HepG2 (cell line): ENCODE data around the gene COPS9. TPM values are rescaled to one million over a fixed set of nuclear protein-coding genes. Genes with fewer than 3 reads are reported as not detected.

Experiments used
- EED ChIP-seq: sonication (generic); formaldehyde crosslinking; IDR thresholded peaks from 2 replicates; pipeline ENCODE4 v1.5.0; 2020; ENCODE audit warnings: mild to moderate bottlenecking, missing genetic modification reagents
- GABPA ChIP-seq, 2 experiments: IDR thresholded peaks; 2 replicates each; pipeline ENCODE4 v1.6.1; 2011 to 2016; ENCODE audit warnings: low read depth in 2 of 2, low read length in 1 of 2, missing biosample characterization in 1 of 2, missing genetic modification characterization in 1 of 2
- PATZ1 ChIP-seq: sonication (generic); formaldehyde crosslinking; IDR thresholded peaks from 2 replicates; pipeline ENCODE4 v1.4.0; 2020; ENCODE audit warnings: missing genetic modification reagents
- PRPF4 ChIP-seq: fragments of 200-400 bp; formaldehyde crosslinking; IDR thresholded peaks from 2 replicates; pipeline ENCODE4 v1.6.1; 2016; ENCODE audit warnings: low read length, low read depth; ENCODE audit not compliant: poor library complexity, severe bottlenecking
- SNAPC4 ChIP-seq: sonication (generic); formaldehyde crosslinking; IDR thresholded peaks from 2 replicates; pipeline ENCODE4 v1.4.0; 2020; ENCODE audit warnings: mild to moderate bottlenecking, missing genetic modification reagents
- SRSF1 ChIP-seq: fragments of 200-400 bp; formaldehyde crosslinking; optimal IDR thresholded peaks from 2 replicates; pipeline ENCODE3; 2017; ENCODE audit warnings: mild to moderate bottlenecking, low read depth, low read length, moderate library complexity
- ZNF121 ChIP-seq: sonication (generic); formaldehyde crosslinking; IDR thresholded peaks from 2 replicates; pipeline ENCODE4 v1.5.0; 2020; ENCODE audit warnings: mild to moderate bottlenecking, missing genetic modification reagents
- ZNF253 ChIP-seq: sonication (generic); formaldehyde crosslinking; IDR thresholded peaks from 2 replicates; pipeline ENCODE4 v1.8.0; 2022; ENCODE audit warnings: mild to moderate bottlenecking, missing genetic modification reagents, borderline replicate concordance
- ZNF317 ChIP-seq: sonication (generic); formaldehyde crosslinking; IDR thresholded peaks from 2 replicates; pipeline ENCODE4 v1.5.0; 2020; ENCODE audit warnings: mild to moderate bottlenecking, missing genetic modification reagents
- ZNF605 ChIP-seq: sonication (generic); formaldehyde crosslinking; IDR thresholded peaks from 2 replicates; pipeline ENCODE4 v1.8.0; 2022; ENCODE audit warnings: mild to moderate bottlenecking, missing genetic modification reagents
- ZNF619 ChIP-seq: sonication (generic); formaldehyde crosslinking; IDR thresholded peaks from 2 replicates; pipeline ENCODE4 v1.4.0; 2020; ENCODE audit warnings: mild to moderate bottlenecking, missing genetic modification reagents
- polyA plus RNA-seq, 8 experiments: library from polyadenylated mRNA; depleted of rRNA in 3 of 8; stranded (reverse) in 7 of 8; unstranded in 1 of 8; fragments of >200 nt; fragmentation: Illumina TruSeq in 4 of 8; extraction: Trizol in 4 of 8; gene quantifications; 2 replicates each; pipeline versions ENCODE4 v1.2.1 to v1.2.3, GENCODE V29; 2011 to 2016; ENCODE audit warnings: low read depth in 4 of 8, missing spikeins in 1 of 8, mixed read lengths in 1 of 8; ENCODE audit not compliant: insufficient read depth in 1 of 8
- total RNA-seq, 5 experiments: library from RNA; depleted of rRNA; stranded (reverse); fragments of >200 nt; fragmentation: Illumina TruSeq; extraction: Trizol; gene quantifications; 2 replicates each; pipeline ENCODE4 v1.2.3, GENCODE V29; 2016; ENCODE audit warnings: low read depth in 1 of 5
- TF ChIP-seq, protein P1 (sequence below): sonication (generic); formaldehyde crosslinking; IDR thresholded peaks from 2 replicates; pipeline ENCODE4 v1.4.0; 2020; ENCODE audit warnings: low read depth, mild to moderate bottlenecking, missing genetic modification reagents
- TF ChIP-seq, protein P2 (sequence below): sonication (generic); formaldehyde crosslinking; IDR thresholded peaks from 2 replicates; pipeline ENCODE4 v1.4.0; 2020; ENCODE audit warnings: missing genetic modification reagents, mild to moderate bottlenecking, borderline replicate concordance

The COPS9 gene
- total and polyA plus RNA-seq, 2 of the 13 experiments (the other 11 are each of a cell fraction or from before 2014, with no cell fraction given): 180 to 247 TPM

GRCh38 chr2:240136671-240137292, 677 bp upstream of the COPS9 start (continued):
- TF ChIP-seq SNAPC4 (CRISPR knock-in tag) (0 out of 2 replicates have a peak, but pooled peaks have one; percentile 47), GABPA (IDR thresholded peaks at IDR 0.05; ENCODE audit: low read depth, low read length) (peak; percentile 21; the same call in 1 of the 2 replicates), GABPA (CRISPR knock-in tag; IDR thresholded peaks at IDR 0.05; ENCODE audit: low read depth) (no peak), ZNF253 (peak; percentile 88; the same call in 1 of the 2 replicates), EED (CRISPR knock-in tag) (0 out of 2 replicates have a peak, but pooled peaks have one; percentile 30), PRPF4 (peak; percentile 55), ZNF605 (CRISPR knock-in tag) (0 out of 2 replicates have a peak, but pooled peaks have one; percentile 6), ZNF619 (CRISPR knock-in tag) (0 out of 2 replicates have a peak, but pooled peaks have one; percentile 12), ZNF317 (CRISPR knock-in tag) (0 out of 2 replicates have a peak, but pooled peaks have one; percentile 6), ZNF121 (CRISPR knock-in tag) (no peak), SRSF1 (peak; percentile 9), PATZ1 (CRISPR knock-in tag) (peak; percentile 23; the same call in 1 of the 2 replicates)
- TF ChIP-seq, protein P1, sequence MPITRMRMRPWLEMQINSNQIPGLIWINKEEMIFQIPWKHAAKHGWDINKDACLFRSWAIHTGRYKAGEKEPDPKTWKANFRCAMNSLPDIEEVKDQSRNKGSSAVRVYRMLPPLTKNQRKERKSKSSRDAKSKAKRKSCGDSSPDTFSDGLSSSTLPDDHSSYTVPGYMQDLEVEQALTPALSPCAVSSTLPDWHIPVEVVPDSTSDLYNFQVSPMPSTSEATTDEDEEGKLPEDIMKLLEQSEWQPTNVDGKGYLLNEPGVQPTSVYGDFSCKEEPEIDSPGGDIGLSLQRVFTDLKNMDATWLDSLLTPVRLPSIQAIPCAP (CRISPR knock-in tag): 0 out of 2 replicates have a peak, but pooled peaks have one; percentile 9
- TF ChIP-seq, protein P2, sequence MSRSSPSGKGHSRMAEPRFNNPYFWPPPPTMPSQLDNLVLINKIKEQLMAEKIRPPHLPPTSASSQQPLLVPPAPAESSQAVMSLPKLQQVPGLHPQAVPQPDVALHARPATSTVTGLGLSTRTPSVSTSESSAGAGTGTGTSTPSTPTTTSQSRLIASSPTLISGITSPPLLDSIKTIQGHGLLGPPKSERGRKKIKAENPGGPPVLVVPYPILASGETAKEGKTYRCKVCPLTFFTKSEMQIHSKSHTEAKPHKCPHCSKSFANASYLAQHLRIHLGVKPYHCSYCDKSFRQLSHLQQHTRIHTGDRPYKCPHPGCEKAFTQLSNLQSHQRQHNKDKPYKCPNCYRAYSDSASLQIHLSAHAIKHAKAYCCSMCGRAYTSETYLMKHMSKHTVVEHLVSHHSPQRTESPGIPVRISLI (CRISPR knock-in tag): no peak
